ENCODE measurements around the gene PDE2A.
"Not testable (repeated sequence)": the region's sequence is repeated elsewhere in the genome, so short reads cannot be mapped to it uniquely, and the experiment has no call there.

PDE2A gene

DNA sequence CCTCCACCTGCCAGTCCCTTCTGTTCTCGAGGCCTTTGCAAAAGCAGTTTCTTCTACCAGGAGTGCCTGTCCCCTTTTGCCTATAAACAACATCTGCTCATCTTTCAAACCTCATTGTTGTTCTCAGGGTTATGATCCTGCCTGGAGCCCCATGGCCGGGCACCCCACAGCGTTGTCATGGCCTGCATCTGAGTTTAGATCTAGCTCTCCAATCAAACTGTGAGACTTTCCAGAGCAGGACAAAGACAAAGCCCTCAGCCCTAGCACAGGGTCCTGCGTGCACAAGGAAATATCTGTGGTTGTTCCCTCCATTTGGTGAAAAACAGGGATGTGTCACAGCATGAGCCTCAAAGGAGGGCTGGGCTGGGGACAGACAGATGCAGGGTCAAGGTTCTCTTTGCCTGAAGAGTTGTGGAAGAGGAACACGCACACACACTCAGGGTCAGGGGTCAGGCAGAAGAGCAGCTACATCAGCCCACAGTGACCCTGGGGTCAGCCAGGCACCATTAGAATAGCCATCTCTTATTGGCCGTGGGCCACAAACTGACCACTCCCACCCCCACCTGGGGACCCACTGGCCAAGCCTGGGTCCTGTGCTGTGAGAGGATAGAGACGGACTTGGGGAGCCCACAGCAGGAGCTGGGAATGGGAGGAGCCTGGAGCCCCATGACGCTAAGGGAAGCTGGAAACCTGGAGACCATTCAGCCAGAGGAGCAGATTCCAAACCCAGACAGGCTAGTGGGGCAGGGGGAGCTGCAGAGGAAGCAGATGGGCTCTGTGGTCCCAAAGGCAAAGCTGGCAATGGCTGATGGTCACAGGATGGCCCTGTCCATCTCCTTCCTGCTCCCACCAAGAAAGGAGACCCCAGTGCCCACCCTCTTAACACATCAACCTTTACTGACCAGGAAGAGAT lies 99.4 kb downstream of the PDE2A start:
- TF ChIP-seq OSR1 (CRISPR knock-in tag; IDR thresholded peaks at IDR 0.05) (no peak), ZNF8 (CRISPR knock-in tag; IDR thresholded peaks at IDR 0.05) (no peak), RARB (CRISPR knock-in tag; IDR thresholded peaks at IDR 0.05) (no peak)
- no peak for ATAC-seq

DNA sequence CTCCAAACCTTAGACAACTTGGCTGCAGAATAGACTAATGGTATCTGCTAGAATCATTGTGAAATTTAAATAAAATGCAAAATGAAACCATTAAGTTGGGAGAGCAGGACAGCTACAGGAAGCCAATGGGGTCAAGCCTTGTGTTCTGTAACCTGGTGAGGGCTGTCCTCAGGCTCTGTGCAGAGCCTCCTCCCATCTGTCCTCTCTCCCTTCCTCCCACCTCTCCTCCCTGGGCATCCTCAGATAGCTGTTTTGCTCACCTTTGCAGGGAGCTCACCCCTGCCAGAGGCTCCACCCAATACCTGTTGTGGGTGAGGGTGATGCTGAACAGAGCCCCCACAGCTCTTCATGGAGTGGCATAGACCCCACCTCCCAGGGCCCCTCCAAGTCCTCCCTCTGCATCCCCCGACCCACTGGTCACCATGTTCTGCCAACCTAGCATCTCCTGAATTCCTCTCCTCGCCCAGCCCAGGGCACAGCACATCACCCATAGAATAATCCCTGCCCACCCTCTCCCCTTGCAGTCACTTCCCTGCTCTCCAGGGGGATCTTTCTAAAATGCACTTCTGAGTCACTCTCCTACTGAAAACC lies 100.3 kb downstream of the PDE2A start:
- TF ChIP-seq CSDC2 (CRISPR knock-in tag; IDR thresholded peaks at IDR 0.05): no peak
- TF ChIP-seq ZC3H10 (CRISPR knock-in tag; IDR thresholded peaks at IDR 0.05): no peak
- TF ChIP-seq OSR1 (CRISPR knock-in tag; IDR thresholded peaks at IDR 0.05): no peak
- no peak for TF ChIP-seq ESRRG (CRISPR knock-in tag; IDR thresholded peaks at IDR 0.05)
- TF ChIP-seq SNAI2 (CRISPR knock-in tag; IDR thresholded peaks at IDR 0.05): no peak
- TF ChIP-seq, protein P1, sequence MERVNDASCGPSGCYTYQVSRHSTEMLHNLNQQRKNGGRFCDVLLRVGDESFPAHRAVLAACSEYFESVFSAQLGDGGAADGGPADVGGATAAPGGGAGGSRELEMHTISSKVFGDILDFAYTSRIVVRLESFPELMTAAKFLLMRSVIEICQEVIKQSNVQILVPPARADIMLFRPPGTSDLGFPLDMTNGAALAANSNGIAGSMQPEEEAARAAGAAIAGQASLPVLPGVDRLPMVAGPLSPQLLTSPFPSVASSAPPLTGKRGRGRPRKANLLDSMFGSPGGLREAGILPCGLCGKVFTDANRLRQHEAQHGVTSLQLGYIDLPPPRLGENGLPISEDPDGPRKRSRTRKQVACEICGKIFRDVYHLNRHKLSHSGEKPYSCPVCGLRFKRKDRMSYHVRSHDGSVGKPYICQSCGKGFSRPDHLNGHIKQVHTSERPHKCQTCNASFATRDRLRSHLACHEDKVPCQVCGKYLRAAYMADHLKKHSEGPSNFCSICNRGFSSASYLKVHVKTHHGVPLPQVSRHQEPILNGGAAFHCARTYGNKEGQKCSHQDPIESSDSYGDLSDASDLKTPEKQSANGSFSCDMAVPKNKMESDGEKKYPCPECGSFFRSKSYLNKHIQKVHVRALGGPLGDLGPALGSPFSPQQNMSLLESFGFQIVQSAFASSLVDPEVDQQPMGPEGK (CRISPR knock-in tag; IDR thresholded peaks at IDR 0.05; ENCODE audit: borderline replicate concordance): no peak
- no peak for TF ChIP-seq ARNTL (CRISPR knock-in tag; IDR thresholded peaks at IDR 0.05; ENCODE audit: borderline replicate concordance, low read depth)
- no peak for TF ChIP-seq ZFP30 (CRISPR knock-in tag; IDR thresholded peaks at IDR 0.05)
- no peak for TF ChIP-seq ZNF565 (CRISPR knock-in tag; conservative IDR thresholded peaks at IDR 0.05; ENCODE audit: low read depth)
- no peak for TF ChIP-seq TCF4 (CRISPR knock-in tag; IDR thresholded peaks at IDR 0.05; ENCODE audit: borderline replicate concordance)
- no peak for TF ChIP-seq GLIS3 (CRISPR knock-in tag; IDR thresholded peaks at IDR 0.05)
- no peak for TF ChIP-seq BACH2 (CRISPR knock-in tag; IDR thresholded peaks at IDR 0.05; ENCODE audit: borderline replicate concordance)
- TF ChIP-seq, protein P2, sequence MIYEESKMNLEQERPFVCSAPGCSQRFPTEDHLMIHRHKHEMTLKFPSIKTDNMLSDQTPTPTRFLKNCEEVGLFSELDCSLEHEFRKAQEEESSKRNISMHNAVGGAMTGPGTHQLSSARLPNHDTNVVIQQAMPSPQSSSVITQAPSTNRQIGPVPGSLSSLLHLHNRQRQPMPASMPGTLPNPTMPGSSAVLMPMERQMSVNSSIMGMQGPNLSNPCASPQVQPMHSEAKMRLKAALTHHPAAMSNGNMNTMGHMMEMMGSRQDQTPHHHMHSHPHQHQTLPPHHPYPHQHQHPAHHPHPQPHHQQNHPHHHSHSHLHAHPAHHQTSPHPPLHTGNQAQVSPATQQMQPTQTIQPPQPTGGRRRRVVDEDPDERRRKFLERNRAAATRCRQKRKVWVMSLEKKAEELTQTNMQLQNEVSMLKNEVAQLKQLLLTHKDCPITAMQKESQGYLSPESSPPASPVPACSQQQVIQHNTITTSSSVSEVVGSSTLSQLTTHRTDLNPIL (CRISPR knock-in tag; IDR thresholded peaks at IDR 0.05; ENCODE audit: low read depth): no peak
- TF ChIP-seq, protein P3, sequence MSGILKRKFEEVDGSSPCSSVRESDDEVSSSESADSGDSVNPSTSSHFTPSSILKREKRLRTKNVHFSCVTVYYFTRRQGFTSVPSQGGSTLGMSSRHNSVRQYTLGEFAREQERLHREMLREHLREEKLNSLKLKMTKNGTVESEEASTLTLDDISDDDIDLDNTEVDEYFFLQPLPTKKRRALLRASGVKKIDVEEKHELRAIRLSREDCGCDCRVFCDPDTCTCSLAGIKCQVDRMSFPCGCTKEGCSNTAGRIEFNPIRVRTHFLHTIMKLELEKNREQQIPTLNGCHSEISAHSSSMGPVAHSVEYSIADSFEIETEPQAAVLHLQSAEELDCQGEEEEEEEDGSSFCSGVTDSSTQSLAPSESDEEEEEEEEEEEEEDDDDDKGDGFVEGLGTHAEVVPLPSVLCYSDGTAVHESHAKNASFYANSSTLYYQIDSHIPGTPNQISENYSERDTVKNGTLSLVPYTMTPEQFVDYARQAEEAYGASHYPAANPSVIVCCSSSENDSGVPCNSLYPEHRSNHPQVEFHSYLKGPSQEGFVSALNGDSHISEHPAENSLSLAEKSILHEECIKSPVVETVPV (CRISPR knock-in tag; IDR thresholded peaks at IDR 0.05): no peak
- TF ChIP-seq ZFP3 (CRISPR knock-in tag; IDR thresholded peaks at IDR 0.05): no peak
- no peak for TF ChIP-seq ISL1 (CRISPR knock-in tag; IDR thresholded peaks at IDR 0.05)

DNA sequence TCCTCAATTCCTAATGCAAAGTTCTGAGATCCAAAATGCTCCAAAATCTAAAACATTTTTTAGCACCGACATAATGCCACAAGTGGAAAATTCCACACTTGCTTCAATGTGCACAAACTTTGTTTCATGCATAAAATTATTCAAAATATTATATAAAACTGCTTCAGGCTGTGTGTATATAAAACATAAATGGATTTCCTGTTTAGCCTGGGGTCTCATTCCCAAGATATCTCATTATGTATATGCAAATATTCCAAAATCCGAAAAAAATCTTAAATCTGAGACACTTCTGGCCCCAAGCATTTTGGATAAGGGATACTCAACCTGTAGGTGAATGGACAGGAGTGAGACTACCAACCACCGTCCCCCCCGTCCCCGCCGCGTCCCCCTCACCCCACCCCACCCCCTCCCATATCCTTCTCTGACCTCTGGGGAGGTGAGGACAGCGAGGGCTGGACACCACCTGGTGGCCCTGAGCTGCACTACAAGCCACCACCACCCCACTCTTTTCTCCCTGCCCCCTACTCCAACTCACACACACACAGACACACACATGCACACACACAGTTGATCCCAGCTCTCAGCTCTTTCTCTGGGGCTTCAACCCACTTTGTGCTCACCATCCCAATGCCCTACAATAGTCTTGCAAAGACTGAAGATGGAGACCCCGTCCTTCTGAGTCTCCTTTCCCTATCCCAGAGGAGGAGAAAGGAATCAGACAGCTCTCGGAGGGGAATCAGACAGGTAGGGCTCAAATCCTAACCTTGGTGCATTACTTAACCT lies 101.0 kb downstream of the PDE2A start:
- peak; percentile 93 for ATAC-seq
- TF ChIP-seq ISL1 (CRISPR knock-in tag; IDR thresholded peaks at IDR 0.05) (no peak), BACH2 (CRISPR knock-in tag; IDR thresholded peaks at IDR 0.05; ENCODE audit: borderline replicate concordance) (no peak)

More for the DNA sequence above, 100.3 kb downstream of the PDE2A start:
- ATAC-seq: no peak

DNA sequence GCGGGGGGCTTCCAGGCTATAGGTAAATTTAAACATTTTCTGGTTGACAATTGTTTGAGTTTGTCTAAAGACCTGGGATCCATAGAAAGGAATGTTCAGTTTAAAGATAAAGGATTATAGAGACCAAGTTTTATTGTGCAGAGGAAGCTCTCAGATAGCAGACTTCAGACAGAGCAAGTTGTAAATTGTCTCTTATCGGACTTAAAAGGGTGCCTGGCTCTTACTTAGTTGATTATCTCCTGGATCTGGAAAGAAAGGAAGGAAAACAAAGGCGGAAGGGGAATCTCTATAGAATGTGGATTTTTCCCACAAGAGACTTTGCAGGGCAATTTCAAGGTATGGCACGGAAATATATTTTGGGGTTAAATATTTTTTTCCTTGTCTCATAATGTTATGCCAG lies 101.7 kb downstream of the PDE2A start:
- not testable (repeated sequence) for ATAC-seq

DNA sequence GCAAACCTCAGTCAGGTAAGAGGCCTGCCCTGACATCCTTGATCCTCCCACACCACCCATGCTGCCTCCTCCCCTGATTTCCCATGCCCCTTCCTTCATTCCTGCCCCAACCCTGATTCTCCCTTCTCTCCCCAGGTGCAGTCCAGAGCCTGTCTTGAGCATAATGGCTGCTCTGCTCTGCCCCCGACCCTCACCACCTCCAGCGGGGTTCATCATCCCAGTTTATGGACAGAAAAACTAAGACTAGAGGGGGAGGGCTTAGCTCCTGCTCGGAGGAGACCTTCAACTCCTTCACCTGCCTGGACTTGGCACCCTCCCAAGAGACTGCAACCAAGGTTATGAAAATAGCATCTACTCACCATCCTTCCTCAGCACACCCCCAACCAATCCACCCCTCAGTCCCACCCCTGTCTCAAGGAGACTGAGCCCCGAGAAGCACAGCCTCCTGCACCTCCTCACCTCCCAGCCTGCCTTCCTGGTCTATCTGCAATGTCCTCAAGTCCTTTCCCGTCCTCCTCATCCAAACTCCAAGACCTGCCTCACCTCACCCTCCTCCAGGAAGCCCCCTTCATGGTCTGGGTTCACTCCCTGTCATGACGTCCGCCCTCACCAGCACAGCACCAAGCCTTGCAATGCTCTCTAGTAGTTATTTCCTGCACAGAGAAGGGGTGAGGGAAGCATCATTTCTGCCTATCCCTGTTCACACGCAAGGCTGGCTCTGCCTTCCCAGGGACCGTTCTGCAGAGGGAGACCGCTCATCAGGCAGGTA lies 103.1 kb downstream of the PDE2A start:
- no peak for TF ChIP-seq ESRRG (CRISPR knock-in tag; IDR thresholded peaks at IDR 0.05)
- no peak for TF ChIP-seq ZFP30 (CRISPR knock-in tag; IDR thresholded peaks at IDR 0.05)
- TF ChIP-seq ZNF565 (CRISPR knock-in tag; conservative IDR thresholded peaks at IDR 0.05; ENCODE audit: low read depth): no peak
- no peak for TF ChIP-seq ZC3H10 (CRISPR knock-in tag; IDR thresholded peaks at IDR 0.05)
- TF ChIP-seq, protein P2 (CRISPR knock-in tag; IDR thresholded peaks at IDR 0.05; ENCODE audit: low read depth): no peak
- TF ChIP-seq GLIS3 (CRISPR knock-in tag; IDR thresholded peaks at IDR 0.05): no peak
- TF ChIP-seq SNAI2 (CRISPR knock-in tag; IDR thresholded peaks at IDR 0.05): no peak
- no peak for TF ChIP-seq ZNF70 (CRISPR knock-in tag; IDR thresholded peaks at IDR 0.05)
- TF ChIP-seq BACH2 (CRISPR knock-in tag; IDR thresholded peaks at IDR 0.05; ENCODE audit: borderline replicate concordance): no peak
- TF ChIP-seq, protein P1 (CRISPR knock-in tag; IDR thresholded peaks at IDR 0.05; ENCODE audit: borderline replicate concordance): no peak
- ATAC-seq: no peak

All from SK-N-SH treated with all-trans-retinoic acid at 6 μM for 48 hours (cell line).